RWPE2 (cell line): ENCODE measurements around the gene MRFAP1L1.
"Not testable (repeated sequence)": the region's sequence is repeated elsewhere in the genome, so short reads cannot be mapped to it uniquely, and the experiment has no call there.

Source experiments
- ATAC-seq: fragments of 200-7000 bp; cut with Tn5 transposase; 3 replicates; pipeline ENCODE4 v1.9.1; 2021; ENCODE audit warnings: low read depth
- DNase-seq: peaks from one replicate; pipeline ENCODE4 v3.0.0-alpha.2; 2020; ENCODE audit warnings: low spot score
- H3K27ac ChIP-seq: fragments of 450-650 bp; 2 replicates; pipeline ENCODE4 v1.5.1; 2017; ENCODE audit warnings: mild to moderate bottlenecking; ENCODE audit not compliant: poor library complexity, severe bottlenecking
- H3K27me3 ChIP-seq: fragments of 250-450 bp; sonication (Bioruptor Pico); 2 replicates; pipeline ENCODE4 v1.5.1; 2021; ENCODE audit warnings: mild to moderate bottlenecking, moderate library complexity; ENCODE audit not compliant: insufficient read depth, poor library complexity, severe bottlenecking
- H3K36me3 ChIP-seq: fragments of 250-450 bp; sonication (Bioruptor Pico); 2 replicates; pipeline ENCODE4 v1.5.1; 2020; ENCODE audit warnings: low read depth, mild to moderate bottlenecking, moderate library complexity
- H3K4me1 ChIP-seq: fragments of 250-450 bp; sonication (Bioruptor Pico); 2 replicates; pipeline ENCODE4 v1.5.1; 2021; ENCODE audit warnings: mild to moderate bottlenecking, moderate library complexity; ENCODE audit not compliant: insufficient read depth, poor library complexity, severe bottlenecking
- H3K4me3 ChIP-seq: fragments of 250-450 bp; sonication (Bioruptor Pico); 2 replicates; pipeline ENCODE4 v1.5.1; 2021; ENCODE audit warnings: mild to moderate bottlenecking, moderate library complexity; ENCODE audit not compliant: severe bottlenecking
- H3K9me3 ChIP-seq: fragments of 250-450 bp; sonication (Bioruptor Pico); 2 replicates; pipeline ENCODE4 v1.5.1; 2021; ENCODE audit warnings: mild to moderate bottlenecking, moderate library complexity; ENCODE audit not compliant: severe bottlenecking
- CTCF ChIP-seq: fragments of 450-650 bp; IDR thresholded peaks from one replicate; pipeline ENCODE4 v1.5.1; 2017; ENCODE audit warnings: mild to moderate bottlenecking, moderate library complexity; ENCODE audit not compliant: poor library complexity, severe bottlenecking

The MRFAP1L1 gene

GRCh38 chr4:6673660-6674499, 35.8 kb downstream of the MRFAP1L1 start:
- Histone ChIP-seq H3K27me3 (no peaks in the 10 kb centered on the region), H3K4me1 (peaks cover 18% of the 10 kb centered on the region), H3K9me3 (no peaks in the 10 kb centered on the region), H3K27ac (peak overlapping the region; percentile 75), H3K4me3 (peak overlapping the region; percentile 74), H3K36me3 (peaks cover 25% of the 10 kb centered on the region)
- DNase-seq (peak; percentile 96), ATAC-seq (peak; percentile 70)
- no peak for TF ChIP-seq CTCF

GRCh38 chr4:6673191-6673659, 36.4 kb downstream of the MRFAP1L1 start:
- not testable (repeated sequence) for ATAC-seq, H3K27me3 ChIP-seq, H3K9me3 ChIP-seq, DNase-seq
- peaks cover 23% of the 10 kb centered on the region for H3K4me1 ChIP-seq
- peak overlapping the region; percentile 74 for H3K4me3 ChIP-seq
- peaks cover 25% of the 10 kb centered on the region for H3K36me3 ChIP-seq
- peak overlapping the region; percentile 75 for H3K27ac ChIP-seq

- H3K4me1 ChIP-seq = peaks cover 27% of the 10 kb centered on the region
- not testable (repeated sequence) for DNase-seq, H3K4me3 ChIP-seq, H3K9me3 ChIP-seq, H3K27me3 ChIP-seq, ATAC-seq
- H3K36me3 ChIP-seq = peaks cover 25% of the 10 kb centered on the region
- peak overlapping the region; percentile 75 for H3K27ac ChIP-seq
Measured at GRCh38 chr4:6672541-6673190, 37.0 kb downstream of the MRFAP1L1 start.

- TF ChIP-seq CTCF = no peak
- ATAC-seq = no peak
- Histone ChIP-seq H3K36me3 (peaks cover 22% of the 10 kb centered on the region), H3K9me3 (no peaks in the 10 kb centered on the region), H3K4me1 (peaks cover 27% of the 10 kb centered on the region), H3K4me3 (no peak overlapping the region), H3K27ac (peak overlapping the region; percentile 75), H3K27me3 (no peaks in the 10 kb centered on the region)
- no peak for DNase-seq
Measured at GRCh38 chr4:6672131-6672530, 37.5 kb downstream of the MRFAP1L1 start.

GRCh38 chr4:6671648-6672047, 38.0 kb downstream of the MRFAP1L1 start:
- no peak for TF ChIP-seq CTCF
- no peak overlapping the region for H3K4me3 ChIP-seq
- H3K27me3 ChIP-seq = no peaks in the 10 kb centered on the region
- H3K4me1 ChIP-seq = peaks cover 27% of the 10 kb centered on the region
- H3K27ac ChIP-seq = no peak overlapping the region
- H3K9me3 ChIP-seq = no peaks in the 10 kb centered on the region
- ATAC-seq (no peak), DNase-seq (peak; percentile 28)
- H3K36me3 ChIP-seq = peaks cover 19% of the 10 kb centered on the region
